Keratinocyte (primary cell): Measurements from ENCODE around the gene INO80E. TPM values are rescaled to one million over a fixed set of nuclear protein-coding genes. Genes with fewer than 3 reads are reported as not detected.

Experiments used
- DNase-seq: peaks from one replicate; pipeline ENCODE4 v3.0.0-alpha.2; 2011; ENCODE audit warnings: low read depth, missing footprints, low spot score
- FAIRE-seq: peaks from 2 replicates; lab custom pipeline; 2011; peaks lifted over from hg19 to GRCh38; lab: Jason Lieb, UNC
- H2AFZ ChIP-seq: 2 replicates; pipeline ENCODE4 v1.6.0; 2012; ENCODE audit warnings: low read length, control low read depth, inconsistent platforms; ENCODE audit not compliant: control insufficient read depth
- H3K27ac ChIP-seq: 2 replicates; pipeline ENCODE4 v1.5.1; 2011; ENCODE audit warnings: low read length; ENCODE audit not compliant: control insufficient read depth, insufficient read depth
- H3K27me3 ChIP-seq: 3 replicates; pipeline ENCODE4 v1.6.0; 2011; ENCODE audit warnings: low read length; ENCODE audit not compliant: control insufficient read depth, insufficient read depth; ENCODE audit errors: extremely low read depth
- H3K36me3 ChIP-seq, 2 experiments: 2 replicates in 1 of 2; 3 replicates in 1 of 2; pipeline ENCODE4 v1.5.1; 2011; ENCODE audit warnings: low read length in 2 of 2, mild to moderate bottlenecking in 1 of 2; ENCODE audit not compliant: control insufficient read depth in 2 of 2, insufficient read depth in 2 of 2; ENCODE audit errors: extremely low read depth in 1 of 2
- H3K4me1 ChIP-seq: 3 replicates; pipeline ENCODE4 v1.5.1; 2011; ENCODE audit warnings: low read length; ENCODE audit not compliant: control insufficient read depth, insufficient read depth; ENCODE audit errors: extremely low read depth
- H3K4me2 ChIP-seq: 3 replicates; pipeline ENCODE4 v1.6.0; 2011; ENCODE audit warnings: low read depth, low read length; ENCODE audit not compliant: control insufficient read depth, insufficient read depth; ENCODE audit errors: extremely low read depth
- H3K4me3 ChIP-seq, 3 experiments: fragments of 200-600 bp in 1 of 3; sonication (generic) in 1 of 3; 2 replicates in 2 of 3; 3 replicates in 1 of 3; pipeline ENCODE4 v1.5.1; 2011 to 2016; ENCODE audit warnings: low read length in 3 of 3, mild to moderate bottlenecking in 3 of 3, control low read depth in 2 of 3, inconsistent platforms in 1 of 3, low read depth in 1 of 3, mixed read lengths in 1 of 3, mixed run types in 1 of 3, moderate library complexity in 1 of 3; ENCODE audit not compliant: control insufficient read depth in 2 of 3, insufficient read depth in 2 of 3; ENCODE audit errors: extremely low read depth in 1 of 3
- H3K79me2 ChIP-seq: 2 replicates; pipeline ENCODE4 v1.6.0; 2012; ENCODE audit warnings: low read length; ENCODE audit not compliant: control insufficient read depth, insufficient read depth
- H3K9ac ChIP-seq: 3 replicates; pipeline ENCODE4 v1.6.0; 2011; ENCODE audit warnings: low read length; ENCODE audit not compliant: control insufficient read depth, insufficient read depth; ENCODE audit errors: extremely low read depth
- H3K9me1 ChIP-seq: 3 replicates; pipeline ENCODE4 v1.6.0; 2011; ENCODE audit warnings: low read length; ENCODE audit not compliant: control insufficient read depth, insufficient read depth; ENCODE audit errors: extremely low read depth
- H3K9me3 ChIP-seq: 2 replicates; pipeline ENCODE4 v1.5.1; 2012; ENCODE audit warnings: low read depth, low read length; ENCODE audit not compliant: control insufficient read depth
- H4K20me1 ChIP-seq: 3 replicates; pipeline ENCODE4 v1.6.0; 2011; ENCODE audit warnings: low read length; ENCODE audit not compliant: control insufficient read depth, insufficient read depth; ENCODE audit errors: extremely low read depth
- CTCF ChIP-seq, 3 experiments: IDR thresholded peaks in 1 of 3; conservative IDR thresholded peaks in 1 of 3; optimal IDR thresholded peaks in 1 of 3; 2 replicates in 2 of 3; 3 replicates in 1 of 3; pipeline versions ENCODE3 to v1.5.1; 2011; ENCODE audit warnings: low read length in 3 of 3, mild to moderate bottlenecking in 3 of 3, moderate library complexity in 2 of 3, control low read depth in 1 of 3, inconsistent platforms in 1 of 3; ENCODE audit not compliant: insufficient read depth in 2 of 3; ENCODE audit errors: extremely low read depth in 1 of 3
- EZH2 ChIP-seq: IDR thresholded peaks from one replicate; pipeline ENCODE4 v1.6.1; 2012; ENCODE audit warnings: inconsistent platforms, mild to moderate bottlenecking, low read length, moderate library complexity
- dilution Hi-C: fragments of 300-500 bp; cut with MboI; formaldehyde crosslinking; loops from one replicate; pipeline ENCODE4 v1.7.0; 2020; ENCODE audit warnings: low sequenced_read_pairs; ENCODE audit not compliant: extremely low pct_ligation_motif_present
- polyA plus RNA-seq, 5 experiments: library from polyadenylated mRNA; depleted of rRNA in 3 of 5; stranded (reverse) in 3 of 5; stranded (forward) in 1 of 5; unstranded in 1 of 5; fragments of >200 nt; gene quantifications; 1 replicate in 1 of 5; 2 replicates in 3 of 5; 3 replicates in 1 of 5; pipeline versions ENCODE4 v1.2.1 to v1.2.3, GENCODE V29; 2011 to 2012; ENCODE audit warnings: missing spikeins in 2 of 5, low read depth in 1 of 5, low replicate concordance in 1 of 5

Gene INO80E
- polyA plus RNA-seq, 1 donor (not counting 4 experiments of a cell fraction or from before 2014, with no cell fraction given), result 26.7 TPM

- dilution Hi-C loops, result no loop called here
- TF ChIP-seq CTCF (optimal IDR thresholded peaks at IDR 0.05 in 1 of 3, IDR thresholded peaks at IDR 0.05 in 1 of 3, conservative IDR thresholded peaks at IDR 0.05 in 1 of 3; ENCODE audit: extremely low read depth in 1 of 3, insufficient read depth in 2 of 3, low read length in 3 of 3) (no peak), EZH2 (no peak)
These were observed 624 bp upstream of the INO80E start, which contains the start of gene HIRIP3 for GRCh38 chr16:29995324-29995910. Gene HIRIP3, minus strand, starts transcription at chr16:29995617. Its CDS starts 12 bp downstream, at chr16:29995605.

GRCh38 chr16:29996766-29997250 lies 767 bp downstream of the INO80E start:
- H4K20me1 ChIP-seq, result no peaks in the 10 kb centered on the region
- H2AFZ ChIP-seq, result peak overlapping the region; percentile 86
- H3K4me3 ChIP-seq, result peak overlapping the region; percentile 67 to 99 (median 92)
- no peak for DNase-seq
- peak overlapping the region; percentile 95 for H3K9ac ChIP-seq
- no peaks in the 10 kb centered on the region for H3K9me1 ChIP-seq
- no peaks in the 10 kb centered on the region for H3K27me3 ChIP-seq
- H3K4me2 ChIP-seq, result peak overlapping the region; percentile 89
- peaks cover 23 to 33% of the 10 kb centered on the region in 2 experiments for H3K36me3 ChIP-seq
- peak overlapping the region; percentile 98 for H3K27ac ChIP-seq
- no peaks in the 10 kb centered on the region for H3K9me3 ChIP-seq
- TF ChIP-seq EZH2 (no peak), CTCF (optimal IDR thresholded peaks at IDR 0.05 in 1 of 3, IDR thresholded peaks at IDR 0.05 in 1 of 3, conservative IDR thresholded peaks at IDR 0.05 in 1 of 3; ENCODE audit: extremely low read depth in 1 of 3, insufficient read depth in 2 of 3, low read length in 3 of 3) (no peak)
- H3K4me1 ChIP-seq, result peaks cover 24% of the 10 kb centered on the region
- FAIRE-seq, result no peak
- dilution Hi-C loops, result no loop called here
- peaks cover 10% of the 10 kb centered on the region for H3K79me2 ChIP-seq

More at GRCh38 chr16:29995324-29995910, 624 bp upstream of the INO80E start, which contains the start of gene HIRIP3:
- Histone ChIP-seq H3K27ac (peak within 1 kb of the TSS; percentile 98), H3K9me3 (no peaks in the 10 kb centered on the region), H3K27me3 (no peaks in the 10 kb centered on the region), H2AFZ (peak within 1 kb of the TSS; percentile 96), H3K36me3 (peaks cover 19 to 35% of the 10 kb centered on the region in 2 experiments), H3K79me2 (peaks cover 10% of the 10 kb centered on the region), H3K4me1 (peaks cover 24% of the 10 kb centered on the region), H3K4me2 (peak within 1 kb of the TSS; percentile 89), H4K20me1 (no peaks in the 10 kb centered on the region), H3K9me1 (no peaks in the 10 kb centered on the region), H3K4me3 (peak within 1 kb of the TSS; percentile 67 to 99 (median 92)), H3K9ac (peak within 1 kb of the TSS; percentile 95)
- FAIRE-seq (no peak), DNase-seq (no peak)
